Endothelial cell (in vitro differentiated cells): ENCODE data around the gene SHCBP1L. TPM values are rescaled to one million over a fixed set of nuclear protein-coding genes. Genes with fewer than 3 reads are reported as not detected.

Experiments
- DNase-seq: peaks from one replicate; pipeline ENCODE4 v3.0.0; 2021; ENCODE audit warnings: low spot score
- H3K27ac Mint-ChIP-seq: one replicate; pipeline ENCODE4 v1.8.0; 2021; ENCODE audit warnings: mixed read lengths, inconsistent platforms; ENCODE audit not compliant: unreplicated experiment
- H3K27me3 Mint-ChIP-seq: one replicate; pipeline ENCODE4 v1.8.0; 2021; ENCODE audit warnings: mild to moderate bottlenecking, moderate library complexity, mixed read lengths, inconsistent platforms; ENCODE audit not compliant: unreplicated experiment
- H3K36me3 Mint-ChIP-seq: one replicate; pipeline ENCODE4 v1.8.0; 2021; ENCODE audit warnings: mild to moderate bottlenecking, low read depth, mixed read lengths, inconsistent platforms; ENCODE audit not compliant: unreplicated experiment
- H3K4me1 Mint-ChIP-seq: one replicate; pipeline ENCODE4 v1.8.0; 2021; ENCODE audit warnings: mild to moderate bottlenecking, mixed read lengths, inconsistent platforms; ENCODE audit not compliant: unreplicated experiment
- H3K4me3 Mint-ChIP-seq: one replicate; pipeline ENCODE4 v1.8.0; 2021; ENCODE audit warnings: mild to moderate bottlenecking, mixed read lengths, inconsistent platforms; ENCODE audit not compliant: unreplicated experiment
- H3K9me3 Mint-ChIP-seq: one replicate; pipeline ENCODE4 v1.8.0; 2021; ENCODE audit warnings: mixed read lengths, inconsistent platforms; ENCODE audit not compliant: unreplicated experiment
- total RNA-seq: library from RNA; stranded (reverse); fragmentation: NEBNext Ultra II Directional; extraction: Animal tissue kit (Norgen Biotek cat#: 25700); gene quantifications from one replicate; pipeline ENCODE4 v1.2.1, GENCODE V29; 2021; ENCODE audit not compliant: unreplicated experiment
- TF ChIP-seq, protein P1 (sequence below): fragments of 200-600 bp; sonication (generic); IDR thresholded peaks from one replicate; pipeline ENCODE4 v1.5.0; 2021; ENCODE audit warnings: antibody characterized with exemption; ENCODE audit not compliant: unreplicated experiment

SHCBP1L gene
- total RNA-seq, 1 donor from 2014 or later, result not detected

DNA sequence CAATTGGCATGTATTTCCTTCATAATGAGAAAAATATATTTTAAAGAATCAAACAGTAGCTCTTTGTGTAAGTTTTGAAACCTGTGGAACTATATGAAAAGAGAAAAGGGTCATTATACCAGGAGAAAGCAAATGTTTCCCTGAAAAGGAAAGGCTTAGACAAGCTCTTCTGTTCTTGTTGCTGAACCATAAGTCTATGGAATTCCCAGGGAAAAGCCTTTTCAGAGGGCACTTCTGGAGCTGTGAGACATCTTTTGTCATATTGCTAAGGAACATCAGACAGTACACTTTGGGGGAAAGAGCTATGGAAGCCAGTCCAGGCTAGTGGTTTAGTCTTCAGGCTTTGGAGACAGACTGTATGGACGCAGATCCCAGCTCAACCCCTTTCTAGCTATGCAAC is 12.1 kb upstream of the SHCBP1L start:
- Mint-ChIP-seq H3K27ac (no peak overlapping the region), H3K36me3 (no peaks in the 10 kb centered on the region), H3K4me1 (peaks cover 10% of the 10 kb centered on the region), H3K27me3 (no peaks in the 10 kb centered on the region), H3K4me3 (no peak overlapping the region), H3K9me3 (no peaks in the 10 kb centered on the region)
- DNase-seq, result no peak
- TF ChIP-seq, protein P1, sequence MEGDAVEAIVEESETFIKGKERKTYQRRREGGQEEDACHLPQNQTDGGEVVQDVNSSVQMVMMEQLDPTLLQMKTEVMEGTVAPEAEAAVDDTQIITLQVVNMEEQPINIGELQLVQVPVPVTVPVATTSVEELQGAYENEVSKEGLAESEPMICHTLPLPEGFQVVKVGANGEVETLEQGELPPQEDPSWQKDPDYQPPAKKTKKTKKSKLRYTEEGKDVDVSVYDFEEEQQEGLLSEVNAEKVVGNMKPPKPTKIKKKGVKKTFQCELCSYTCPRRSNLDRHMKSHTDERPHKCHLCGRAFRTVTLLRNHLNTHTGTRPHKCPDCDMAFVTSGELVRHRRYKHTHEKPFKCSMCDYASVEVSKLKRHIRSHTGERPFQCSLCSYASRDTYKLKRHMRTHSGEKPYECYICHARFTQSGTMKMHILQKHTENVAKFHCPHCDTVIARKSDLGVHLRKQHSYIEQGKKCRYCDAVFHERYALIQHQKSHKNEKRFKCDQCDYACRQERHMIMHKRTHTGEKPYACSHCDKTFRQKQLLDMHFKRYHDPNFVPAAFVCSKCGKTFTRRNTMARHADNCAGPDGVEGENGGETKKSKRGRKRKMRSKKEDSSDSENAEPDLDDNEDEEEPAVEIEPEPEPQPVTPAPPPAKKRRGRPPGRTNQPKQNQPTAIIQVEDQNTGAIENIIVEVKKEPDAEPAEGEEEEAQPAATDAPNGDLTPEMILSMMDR, result no peak

DNA sequence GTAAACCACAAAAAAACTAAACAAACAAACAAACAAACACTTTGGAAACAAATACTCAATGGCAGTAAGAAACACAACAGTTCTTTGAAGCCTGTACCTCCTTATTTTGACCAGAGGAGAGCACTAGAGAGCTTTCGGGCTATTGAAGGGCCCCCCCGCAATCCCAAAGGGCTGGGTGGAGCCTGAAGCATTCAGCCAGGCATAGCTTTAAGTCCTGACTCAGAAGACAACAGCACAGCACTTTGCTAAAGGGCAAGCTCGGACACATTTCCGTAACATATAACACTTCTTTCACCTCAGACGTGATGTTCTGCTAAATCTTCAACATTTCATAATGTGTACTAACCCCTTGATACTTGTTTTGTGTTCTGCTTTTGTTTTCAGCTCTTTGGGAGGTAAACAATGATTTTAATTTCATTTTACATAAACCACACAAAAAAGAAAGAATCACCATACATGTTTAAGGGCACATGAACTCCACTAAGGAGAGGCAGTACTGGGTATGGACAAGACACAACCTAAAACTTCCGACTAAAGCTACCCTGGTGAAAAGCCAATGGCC is 9.7 kb upstream of the SHCBP1L start:
- Mint-ChIP-seq H3K4me1 (peaks cover 5% of the 10 kb centered on the region), H3K9me3 (no peaks in the 10 kb centered on the region), H3K27me3 (no peaks in the 10 kb centered on the region), H3K4me3 (no peak overlapping the region), H3K36me3 (no peaks in the 10 kb centered on the region), H3K27ac (peak overlapping the region; percentile 11)
- DNase-seq, result peak; percentile 51
- TF ChIP-seq, protein P1, result peak; percentile 74

DNA sequence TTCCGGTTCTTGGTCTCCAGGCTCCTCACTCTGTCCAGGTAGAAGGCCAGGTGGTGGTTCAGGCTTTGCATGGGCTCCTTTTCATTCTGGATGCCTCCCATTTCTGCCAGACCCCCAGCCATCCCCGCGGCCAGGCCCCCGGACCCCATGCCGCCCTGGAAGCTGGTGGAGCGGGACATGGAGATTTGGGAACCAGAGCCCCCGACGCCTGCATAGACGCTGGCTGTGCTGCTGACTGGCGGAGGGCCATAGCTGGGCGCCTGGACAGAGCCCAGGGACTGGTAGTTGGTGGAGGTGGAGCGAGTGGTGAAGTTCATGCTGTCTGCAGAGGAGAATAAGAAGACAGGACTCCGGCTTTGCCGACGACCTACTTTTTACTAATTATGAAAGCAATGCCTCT is 7.1 kb upstream of the SHCBP1L start:
- TF ChIP-seq, protein P1, result no peak
- no peaks in the 10 kb centered on the region for H3K27me3 Mint-ChIP-seq
- no peak overlapping the region for H3K4me3 Mint-ChIP-seq
- H3K4me1 Mint-ChIP-seq, result peaks cover 5% of the 10 kb centered on the region
- no peaks in the 10 kb centered on the region for H3K9me3 Mint-ChIP-seq
- no peaks in the 10 kb centered on the region for H3K36me3 Mint-ChIP-seq
- no peak for DNase-seq
- H3K27ac Mint-ChIP-seq, result no peak overlapping the region

DNA sequence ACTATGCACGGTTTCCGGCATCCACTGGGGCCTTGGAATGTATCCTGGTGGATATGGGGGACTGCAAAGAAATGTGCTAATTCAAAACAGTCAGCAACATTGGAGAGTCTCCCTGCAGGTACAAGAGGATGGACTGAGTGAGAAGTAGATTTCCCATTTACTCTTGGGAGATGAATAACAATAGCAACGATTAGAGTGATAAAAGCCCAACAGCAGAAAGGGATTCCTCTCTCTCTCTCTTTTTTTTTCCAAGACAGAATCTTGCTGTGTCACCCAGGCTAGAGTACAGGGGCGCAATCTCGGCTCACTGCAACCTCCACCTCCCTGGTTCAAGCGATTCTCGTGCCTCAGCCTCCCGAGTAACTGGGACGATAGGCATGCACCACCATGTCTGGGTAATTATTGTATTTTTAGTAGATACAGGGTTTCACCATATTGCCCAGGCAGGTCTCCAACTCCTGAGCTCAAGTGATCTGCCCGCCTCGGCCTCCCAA is 5.0 kb upstream of the SHCBP1L start:
- H3K27me3 Mint-ChIP-seq, result no peaks in the 10 kb centered on the region
- H3K4me3 Mint-ChIP-seq, result no peak overlapping the region
- no peak overlapping the region for H3K27ac Mint-ChIP-seq
- no peaks in the 10 kb centered on the region for H3K36me3 Mint-ChIP-seq
- no peak for DNase-seq
- peaks cover 5% of the 10 kb centered on the region for H3K4me1 Mint-ChIP-seq
- TF ChIP-seq, protein P1, result no peak
- H3K9me3 Mint-ChIP-seq, result no peaks in the 10 kb centered on the region

DNA sequence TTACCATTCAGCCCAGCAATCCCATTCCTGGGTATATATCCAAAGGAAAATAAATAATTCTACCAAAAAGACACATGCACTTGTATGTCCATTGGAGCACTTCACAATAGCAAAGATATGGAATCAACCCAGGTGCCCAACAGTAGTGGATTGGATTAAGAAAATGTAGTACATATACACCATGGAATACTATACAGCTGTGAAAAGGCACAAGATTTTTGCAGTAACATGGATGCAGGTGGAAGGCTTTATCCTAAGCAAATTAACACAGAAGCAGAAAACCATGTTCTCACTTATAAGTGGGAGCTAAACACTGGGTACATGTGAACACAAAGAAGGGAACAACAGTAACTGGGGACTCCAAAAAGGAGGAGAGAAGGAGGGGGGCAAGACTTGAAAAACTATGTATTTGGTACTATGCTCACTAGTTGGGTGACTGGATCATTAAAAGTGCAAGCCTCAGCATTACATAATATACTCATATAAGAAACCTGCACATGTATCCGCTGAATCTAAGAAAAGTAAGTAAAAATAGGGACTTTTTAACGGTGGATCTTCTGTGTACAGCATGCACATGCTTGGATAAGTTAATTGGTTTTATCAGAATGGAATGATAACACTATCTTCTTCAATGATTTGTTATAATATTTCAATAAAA is 3.9 kb upstream of the SHCBP1L start:
- H3K27me3 Mint-ChIP-seq, result no peaks in the 10 kb centered on the region
- H3K27ac Mint-ChIP-seq, result no peak overlapping the region
- no peaks in the 10 kb centered on the region for H3K4me1 Mint-ChIP-seq
- no peaks in the 10 kb centered on the region for H3K36me3 Mint-ChIP-seq
- H3K9me3 Mint-ChIP-seq, result no peaks in the 10 kb centered on the region
- no peak overlapping the region for H3K4me3 Mint-ChIP-seq
- TF ChIP-seq, protein P1, result no peak
- no peak for DNase-seq
